GM19438 (cell line): ENCODE data around the gene AKNA.
"Not testable (repeated sequence)": the region's sequence is repeated elsewhere in the genome, so short reads cannot be mapped to it uniquely, and the experiment has no call there.

Source experiments
- ATAC-seq: cut with Tn5 transposase; IDR thresholded peaks from one replicate; pipeline ENCODE4 v1.9.1; 2021; ENCODE audit warnings: low read depth; ENCODE audit not compliant: unreplicated experiment

The AKNA gene

DNA sequence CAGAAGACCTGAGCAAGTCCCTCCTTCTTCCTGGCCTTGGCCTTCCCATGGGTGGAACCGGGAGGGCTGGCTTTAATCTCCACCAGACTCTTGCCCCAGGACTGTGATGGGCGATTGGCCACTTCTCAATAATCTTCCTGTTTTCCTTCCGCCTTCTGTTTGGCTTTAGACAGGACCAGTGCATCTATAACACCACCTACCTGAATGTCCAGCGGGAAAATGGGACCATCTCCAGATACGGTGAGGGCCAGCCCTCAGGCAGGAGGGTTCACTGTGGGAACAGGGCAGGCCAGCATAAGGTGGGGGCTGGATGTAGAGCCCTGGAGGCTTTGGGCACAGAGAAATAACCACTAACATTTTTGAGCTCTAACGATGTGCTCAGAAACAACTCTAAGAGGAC is 63.9 kb downstream of the AKNA start:
- not testable (repeated sequence) for ATAC-seq

DNA sequence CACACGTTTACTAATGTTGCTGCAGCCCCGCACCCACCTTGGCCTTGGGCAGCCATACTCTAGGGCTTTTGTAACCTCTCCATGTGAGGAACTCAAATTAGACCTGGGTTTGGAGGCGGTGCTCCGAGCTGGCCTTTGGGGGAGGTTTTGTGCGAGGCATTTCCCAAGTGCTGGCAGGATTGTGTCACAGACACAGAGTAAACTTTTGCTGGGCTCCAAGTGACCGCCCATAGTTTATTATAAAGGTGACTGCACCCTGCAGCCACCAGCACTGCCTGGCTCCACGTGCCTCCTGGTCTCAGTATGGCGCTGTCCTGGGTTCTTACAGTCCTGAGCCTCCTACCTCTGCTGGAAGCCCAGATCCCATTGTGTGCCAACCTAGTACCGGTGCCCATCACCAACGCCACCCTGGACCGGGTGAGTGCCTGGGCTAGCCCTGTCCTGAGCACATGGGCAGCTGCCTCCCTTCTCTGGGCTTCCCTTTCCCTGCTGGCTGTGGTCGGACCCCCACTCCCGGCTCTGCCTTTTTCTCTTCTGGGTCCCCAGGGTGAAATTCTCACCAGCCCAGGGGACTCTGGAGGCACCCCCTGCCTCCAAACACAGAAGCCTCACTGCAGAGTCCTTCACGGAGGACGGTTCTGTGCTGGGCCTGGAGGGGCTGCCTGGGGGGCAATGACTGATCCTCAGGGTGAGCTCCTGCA is 64.8 kb downstream of the AKNA start, which contains the start of gene ORM1:
ORM1 (plus strand) TSS at position 268 of the 701 bp plus-strand sequence; CDS start at position 304, 36 bp downstream.
- ATAC-seq, result not testable (repeated sequence)

DNA sequence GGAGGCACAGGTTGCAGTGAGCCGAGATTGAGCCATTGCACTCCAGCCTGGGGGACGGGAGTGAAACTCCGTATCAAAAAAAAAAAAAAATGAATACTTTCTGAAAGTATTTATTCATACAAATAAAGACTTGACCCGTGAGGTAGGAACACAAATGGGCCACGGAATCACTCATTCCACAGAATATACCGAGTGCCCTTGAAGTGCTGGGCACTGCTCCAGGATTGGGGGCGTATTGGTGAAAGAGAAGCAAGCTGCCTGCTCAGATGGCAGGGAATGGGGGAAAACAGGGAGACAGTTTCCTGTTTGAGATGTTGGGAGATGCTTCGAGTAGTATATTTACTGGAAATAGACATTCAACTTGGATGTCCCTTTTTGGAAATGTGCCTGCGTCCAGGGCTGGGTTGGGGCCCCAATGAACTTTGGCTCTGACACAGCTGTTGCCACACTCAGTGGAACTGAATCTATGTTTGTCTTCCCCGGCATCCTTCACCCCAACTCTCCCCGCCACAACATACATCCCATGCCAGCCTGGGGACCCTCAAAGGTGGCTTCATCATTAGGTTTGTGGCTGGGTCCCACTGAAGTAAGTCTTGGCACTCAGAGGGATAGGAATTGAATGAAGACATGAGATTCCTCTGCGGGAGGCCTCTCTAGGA is 65.5 kb downstream of the AKNA start:
- ATAC-seq, result not testable (repeated sequence)

DNA sequence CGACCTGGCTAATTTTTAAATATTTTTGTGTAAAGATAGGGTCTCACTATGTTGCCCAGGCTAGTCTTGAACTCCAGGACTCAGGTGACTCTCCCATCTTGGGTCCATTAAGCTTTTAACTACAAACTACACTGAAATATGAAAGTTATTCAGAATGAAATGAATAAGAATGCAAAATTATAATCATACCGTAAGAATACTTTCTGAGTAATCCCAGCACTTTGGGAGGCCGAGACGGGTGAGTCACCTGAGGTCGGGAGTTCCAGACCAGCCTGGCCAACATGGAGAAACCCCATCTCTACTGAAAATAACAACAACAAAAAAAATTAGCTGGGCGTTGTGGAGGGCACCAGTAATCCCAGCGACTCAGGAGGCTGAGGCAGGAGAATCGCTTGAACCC is 66.0 kb downstream of the AKNA start:
- ATAC-seq, result no peak

DNA sequence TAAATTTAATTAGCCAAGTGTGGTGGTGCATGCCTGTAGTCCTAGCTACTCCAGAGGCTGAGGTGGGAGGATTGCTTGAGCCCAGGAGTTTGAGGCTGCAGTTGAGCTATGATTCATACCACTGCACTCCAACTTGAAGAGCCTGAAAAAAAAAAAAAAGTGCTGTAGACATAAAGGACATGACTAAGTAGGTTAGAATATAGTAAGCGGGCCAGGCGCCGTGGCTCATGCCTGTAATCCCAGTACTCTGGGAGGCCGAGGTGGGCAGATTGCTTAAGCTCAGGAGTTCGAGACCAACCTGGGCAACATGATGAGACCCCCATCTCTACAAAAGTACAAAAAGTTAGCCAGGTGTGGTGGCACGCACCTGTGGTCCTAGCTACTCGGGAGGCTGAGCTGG is 67.1 kb downstream of the AKNA start:
- ATAC-seq, result not testable (repeated sequence)

DNA sequence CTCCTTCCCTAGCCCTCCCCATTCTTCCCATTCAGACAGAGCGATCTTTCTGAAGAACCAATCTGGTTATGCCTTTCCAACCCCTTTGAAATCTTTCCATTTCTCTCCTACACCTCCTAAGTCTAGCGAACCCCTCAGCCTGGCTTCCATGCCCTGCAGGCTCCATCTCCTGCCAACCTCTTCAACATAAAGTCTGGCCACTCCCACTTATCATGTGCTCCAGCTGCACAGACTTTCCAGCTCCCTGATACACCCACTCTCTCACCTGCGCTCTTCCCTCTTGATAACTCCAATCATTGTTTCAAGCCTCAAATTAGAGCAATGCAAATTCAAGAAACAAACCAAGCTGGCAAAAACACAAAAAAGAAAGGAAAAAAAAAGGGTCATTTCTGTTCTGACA is 68.6 kb downstream of the AKNA start:
- no peak for ATAC-seq

DNA sequence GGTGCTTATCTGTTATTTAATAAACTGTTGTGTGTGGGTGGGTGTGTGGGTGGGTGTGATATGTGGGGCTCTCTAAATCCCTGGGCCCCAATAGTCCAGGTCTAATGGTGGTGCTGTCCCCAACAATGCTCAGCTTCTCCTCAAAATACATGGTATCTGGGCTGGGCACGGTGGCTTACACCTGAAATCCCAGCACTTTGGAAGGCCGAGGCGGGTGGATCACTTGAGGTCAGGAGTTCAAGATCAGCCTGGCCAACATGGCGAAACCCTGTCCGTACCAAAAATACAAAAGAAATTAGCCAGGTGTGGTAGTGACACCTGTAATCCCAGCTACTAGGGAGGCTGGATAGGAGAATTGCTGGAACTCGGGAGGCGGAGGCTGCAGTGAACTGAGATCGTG is 69.4 kb downstream of the AKNA start:
- ATAC-seq, result no peak

DNA sequence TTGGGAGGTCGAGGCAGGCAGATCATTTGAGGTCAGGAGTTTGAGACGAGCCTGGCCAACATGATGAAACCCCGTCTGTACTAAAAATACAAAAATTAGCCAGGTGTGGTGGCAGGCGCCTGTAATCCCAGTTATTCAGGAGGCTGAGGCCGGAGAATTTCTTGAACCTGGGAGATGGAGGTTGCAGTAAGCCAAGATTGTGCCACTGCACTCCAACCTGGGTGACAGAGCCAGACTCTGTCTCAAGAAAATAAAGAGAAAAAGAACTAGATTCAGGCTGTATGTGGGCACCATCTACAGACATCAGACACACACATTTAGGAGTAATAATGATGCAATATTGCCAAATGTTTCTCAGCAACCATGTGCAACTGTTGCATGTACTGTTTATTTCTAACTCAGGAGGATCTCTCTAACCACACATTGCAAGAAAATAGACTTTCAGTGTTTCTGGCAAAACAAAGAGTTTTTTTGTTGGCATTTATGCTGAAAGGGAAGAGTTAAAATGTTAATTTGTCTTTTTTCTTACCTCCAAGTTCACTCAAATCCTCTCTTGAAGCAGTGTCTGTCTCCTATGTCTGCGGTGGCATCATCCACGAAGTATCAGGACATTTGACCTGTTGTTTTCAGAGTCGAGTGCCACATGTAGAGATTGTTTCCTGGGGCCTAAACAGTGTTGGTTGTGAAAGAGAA is 70.0 kb downstream of the AKNA start:
- ATAC-seq, result no peak

DNA sequence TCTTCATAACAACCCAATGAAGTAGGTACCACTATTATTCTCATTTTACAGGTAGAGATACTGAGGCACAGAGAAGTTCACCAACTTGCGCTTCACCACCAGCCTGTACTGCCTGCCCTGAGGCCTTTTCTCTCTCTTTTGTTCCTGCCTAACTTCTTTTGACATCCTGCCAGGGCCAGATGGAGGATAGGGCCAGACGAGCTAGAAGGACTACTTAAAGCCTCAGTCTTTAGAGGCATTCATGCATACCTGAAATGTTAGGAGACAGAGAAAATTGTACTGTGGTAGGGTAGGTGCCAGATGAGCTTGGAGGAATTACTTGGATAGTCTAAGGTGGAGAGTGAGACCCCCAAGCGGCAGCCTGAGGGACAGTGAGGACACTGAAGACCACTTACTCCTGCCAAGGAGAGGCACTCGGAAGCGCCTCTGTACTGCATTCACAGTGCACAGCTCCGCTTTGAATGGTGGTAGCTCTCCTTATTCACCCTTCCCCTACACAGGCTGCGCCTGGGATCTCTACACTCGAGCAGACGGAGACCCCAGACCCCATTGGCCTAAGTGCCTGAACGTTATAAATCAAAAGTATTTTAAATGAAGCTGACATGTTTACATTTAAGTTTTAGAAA is 71.1 kb downstream of the AKNA start:
- no peak for ATAC-seq

DNA sequence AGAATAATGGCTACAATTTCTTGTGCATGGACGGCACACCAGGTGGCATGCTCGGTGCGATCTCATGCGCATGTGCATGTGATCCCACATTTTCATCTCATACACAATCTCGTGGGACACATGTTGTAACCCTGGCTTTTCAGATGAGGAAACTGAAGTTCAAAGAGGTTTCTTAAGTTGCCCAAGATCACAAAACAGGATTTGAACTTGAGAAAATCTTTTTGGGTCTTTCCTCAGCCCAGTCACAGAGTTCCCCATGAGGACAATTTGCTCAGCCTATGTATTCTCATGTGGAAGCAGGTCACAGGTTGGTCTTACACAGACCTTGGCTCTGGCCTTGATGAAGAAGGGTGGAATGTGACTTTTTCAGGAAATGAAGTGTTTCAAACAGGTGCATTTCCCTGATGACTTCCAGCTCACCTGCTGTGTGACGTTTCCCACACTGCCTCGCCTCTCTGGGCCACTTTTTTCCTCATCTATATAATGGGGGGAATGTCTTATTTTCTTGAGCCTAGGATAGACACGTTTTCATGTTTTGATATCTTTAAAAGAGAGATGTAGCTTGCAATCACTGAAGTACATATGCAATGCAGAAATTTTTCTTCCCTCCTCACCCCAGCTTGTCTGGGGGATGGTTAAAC is 71.9 kb downstream of the AKNA start:
- no peak for ATAC-seq

DNA sequence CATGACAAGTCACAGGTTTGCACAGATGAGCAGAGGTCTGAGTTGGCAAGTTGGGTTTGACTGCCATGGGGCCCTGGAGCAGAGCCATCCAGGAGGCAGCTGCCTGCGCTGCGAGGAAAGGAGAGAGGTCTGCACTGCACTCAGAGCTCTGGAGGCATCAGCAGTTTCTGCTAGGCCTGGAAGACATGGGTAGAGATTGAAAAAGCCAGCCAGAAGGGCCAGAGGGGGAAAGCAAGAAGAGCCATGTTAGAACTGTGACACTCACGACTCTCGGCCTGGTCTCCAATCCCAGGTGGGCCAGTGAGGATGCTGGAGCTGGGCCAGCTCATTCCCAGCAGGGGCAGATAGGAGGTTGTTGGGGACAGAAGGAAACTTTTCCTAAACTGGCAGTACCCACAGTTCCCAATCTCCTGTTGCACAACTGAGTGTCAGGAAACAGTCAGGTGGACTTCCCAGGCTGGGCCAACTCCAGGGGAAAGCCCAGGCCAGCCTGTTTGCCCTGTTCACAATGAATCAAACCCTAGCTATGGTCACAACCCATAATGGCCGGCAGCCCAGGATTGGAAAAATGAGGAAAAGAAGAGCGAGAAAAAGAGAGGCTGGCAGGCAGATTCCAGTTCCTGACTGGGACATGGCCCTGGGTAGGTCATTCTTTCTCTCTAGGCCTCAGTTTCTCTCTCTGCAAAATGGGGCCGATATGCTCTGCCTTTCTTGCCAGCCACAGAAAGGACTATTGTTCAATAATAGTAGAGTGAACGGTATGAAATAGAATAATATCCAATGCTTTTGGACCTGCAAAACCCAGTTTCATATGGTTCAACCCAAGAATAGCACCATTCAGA is 72.7 kb downstream of the AKNA start:
- ATAC-seq, result no peak

DNA sequence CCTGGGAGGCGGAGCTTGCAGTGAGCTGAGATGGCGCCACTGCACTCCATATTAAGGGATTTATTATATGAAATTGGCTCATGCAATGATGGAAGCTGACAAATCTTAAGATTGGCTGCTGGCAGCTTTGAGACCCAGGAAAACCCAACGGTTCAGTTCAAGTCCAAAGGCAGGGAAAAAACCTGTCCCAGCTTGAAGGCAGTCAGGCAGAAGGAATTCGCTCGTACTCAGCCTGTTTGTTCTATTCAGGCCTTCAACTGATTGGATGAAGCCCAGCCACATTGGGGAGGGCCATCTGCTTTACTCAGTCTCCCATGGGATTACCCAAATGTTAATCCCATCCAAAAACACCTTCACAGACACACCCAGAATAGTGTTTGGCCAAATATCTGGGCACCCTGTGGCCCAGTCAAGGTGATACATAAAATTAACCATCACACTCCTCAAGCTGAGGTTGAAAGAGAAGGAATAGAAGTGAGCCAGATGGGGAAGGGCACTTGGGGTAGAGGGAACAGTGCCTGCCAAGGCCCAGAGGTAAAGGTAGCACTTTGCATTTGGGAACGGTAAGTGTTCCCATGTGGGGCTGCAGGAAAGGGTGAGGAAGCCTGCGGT is 73.4 kb downstream of the AKNA start:
- ATAC-seq, result no peak

DNA sequence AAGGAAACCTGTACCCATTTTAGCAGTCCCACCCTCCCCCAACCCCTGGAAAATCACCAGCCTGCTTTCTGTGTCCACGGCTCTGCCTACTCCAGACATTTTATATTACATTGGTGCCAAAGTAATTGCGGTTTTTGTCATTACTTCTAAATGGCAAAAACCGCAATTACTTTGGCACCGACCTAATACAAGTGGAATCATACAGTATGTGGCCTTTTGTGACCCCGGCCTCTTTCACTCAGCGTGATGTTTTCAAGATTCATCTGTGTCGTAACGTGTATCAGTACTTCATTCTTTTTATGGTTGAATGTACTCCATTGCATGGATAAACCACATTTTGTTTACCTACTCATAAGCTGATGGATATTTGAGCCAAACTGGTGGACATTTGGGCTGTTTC is 74.6 kb downstream of the AKNA start:
- no peak for ATAC-seq

DNA sequence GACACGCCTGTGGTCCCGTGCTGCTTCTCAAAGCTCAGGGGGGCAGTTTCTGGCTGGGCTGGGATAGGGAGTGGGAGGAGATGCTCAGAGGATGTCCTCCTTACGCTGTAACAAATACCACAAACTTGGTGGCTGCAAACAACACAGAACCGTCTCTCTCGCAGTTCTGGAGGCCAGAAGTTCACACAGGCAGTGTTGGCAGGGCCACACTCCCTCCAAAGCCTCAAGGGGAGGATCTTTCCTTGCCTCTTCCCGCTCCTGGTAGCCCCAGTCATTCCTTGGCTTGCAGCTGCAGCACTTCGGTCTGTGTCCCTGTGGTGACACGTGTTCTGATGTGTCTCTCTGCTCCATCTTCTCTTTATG is 75.3 kb downstream of the AKNA start:
- no peak for ATAC-seq

DNA sequence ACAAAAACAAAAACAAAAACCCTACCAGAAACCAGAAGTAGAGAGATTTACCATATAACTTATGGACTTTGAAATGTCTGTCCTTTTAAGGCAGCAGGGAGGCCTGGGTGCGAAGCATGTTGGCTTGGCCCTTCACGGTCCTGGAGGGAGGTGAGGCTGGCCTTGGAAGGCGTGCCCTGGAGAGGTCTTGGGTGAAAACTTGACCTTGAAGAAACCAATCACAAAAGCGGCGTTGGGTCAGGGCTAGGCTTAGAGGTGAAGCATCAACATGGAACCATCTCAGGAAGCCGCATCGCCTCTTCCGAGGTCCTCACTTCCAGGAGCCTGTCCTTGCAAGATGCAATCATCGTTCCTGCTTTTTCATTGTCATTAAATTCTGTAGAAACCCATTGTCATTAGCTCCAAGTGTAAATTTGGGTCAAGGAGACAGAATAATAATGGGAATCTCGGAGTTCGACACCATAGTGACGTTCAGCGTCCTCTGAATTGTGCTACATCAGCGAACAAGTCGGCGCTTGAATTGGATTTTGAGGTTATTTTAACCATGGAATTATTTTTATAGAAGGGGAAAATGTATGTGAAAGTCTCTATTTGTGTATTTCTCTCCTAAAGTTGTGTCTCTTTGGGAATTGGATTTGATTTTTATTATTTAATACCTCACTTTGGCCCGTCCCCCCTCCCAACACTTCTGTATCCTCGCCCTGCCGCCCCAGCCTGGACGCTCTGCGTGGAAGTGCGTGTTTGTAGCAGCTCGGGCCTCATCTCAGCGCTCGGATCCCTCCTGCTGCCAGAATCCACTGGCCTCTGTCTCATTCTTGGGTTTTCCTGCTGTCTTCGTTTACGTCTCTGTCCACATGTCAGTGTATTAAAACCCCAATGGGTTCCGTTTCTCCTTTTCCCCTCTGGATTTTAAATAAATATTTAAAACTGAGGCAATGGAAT is 75.9 kb downstream of the AKNA start:
- ATAC-seq, result no peak

DNA sequence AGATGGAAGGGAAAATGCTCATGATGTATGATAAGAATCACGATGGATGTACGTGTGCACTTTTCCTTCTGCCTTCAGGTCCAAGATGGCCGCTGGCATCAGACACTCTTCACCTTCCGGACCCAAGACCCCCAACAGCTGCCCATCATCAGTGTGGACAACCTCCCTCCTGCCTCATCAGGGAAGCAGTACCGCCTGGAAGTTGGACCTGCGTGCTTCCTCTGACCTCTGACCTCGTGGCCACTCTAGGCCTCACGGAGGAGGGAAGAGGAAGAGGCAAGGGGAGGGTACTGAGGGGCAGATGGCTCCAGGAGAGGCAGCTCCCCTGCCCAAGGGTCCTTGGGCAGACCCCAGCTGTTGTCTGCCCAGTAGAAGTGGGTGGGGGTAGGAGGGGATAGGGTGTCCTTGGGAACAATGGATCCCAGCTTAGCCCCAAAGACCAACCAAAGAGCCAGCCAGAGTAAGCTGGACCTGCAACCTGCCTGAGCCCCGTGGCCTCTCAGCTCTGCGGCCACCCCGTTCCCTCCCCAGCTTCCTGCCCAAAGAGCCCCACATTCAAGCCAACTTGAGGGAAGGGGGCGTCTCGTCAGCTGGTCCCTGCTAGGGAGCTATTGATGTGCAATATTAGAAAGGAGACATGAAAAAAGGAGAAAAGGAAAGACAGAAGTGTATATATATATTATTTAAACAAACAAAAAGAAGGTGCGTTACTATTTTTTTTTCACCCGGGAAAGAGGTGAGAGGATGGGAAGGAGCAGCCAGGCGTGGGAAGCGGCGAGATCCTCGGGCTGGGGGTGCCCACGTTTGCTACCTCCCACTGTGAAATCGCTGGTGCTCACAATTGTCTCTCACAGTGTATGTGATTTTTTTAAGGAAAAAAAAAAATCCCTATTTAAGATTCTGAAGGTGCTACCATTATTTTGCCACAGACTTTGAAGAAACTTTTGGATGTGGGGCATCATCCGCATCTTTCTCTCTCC is 77.0 kb downstream of the AKNA start:
- no peak for ATAC-seq

DNA sequence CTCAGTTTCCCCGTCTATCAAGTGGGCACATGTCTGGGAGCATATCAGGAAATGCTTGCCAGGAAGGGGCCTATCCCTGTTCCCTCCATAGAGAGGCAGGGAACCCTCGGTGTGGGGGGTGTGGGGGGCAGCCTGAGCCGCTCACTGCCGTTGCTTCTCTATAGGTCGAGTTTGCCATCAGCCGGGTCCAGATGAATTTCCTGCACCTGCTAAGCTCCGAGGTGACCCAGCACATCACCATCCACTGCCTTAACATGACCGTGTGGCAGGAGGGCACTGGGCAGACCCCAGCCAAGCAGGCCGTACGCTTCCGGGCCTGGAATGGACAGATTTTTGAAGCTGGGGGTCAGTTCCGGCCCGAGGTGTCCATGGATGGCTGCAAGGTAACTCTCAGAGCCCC is 78.7 kb downstream of the AKNA start:
- ATAC-seq, result no peak
